Lower leg skin (tissue), 3 donors: ENCODE results near the gene DNMT3B.

Experiments
- POLR2A ChIP-seq, 2 donors: fragments of 450-650 bp; IDR thresholded peaks; one replicate each; pipeline ENCODE4 v1.6.1; 2016 to 2017; ENCODE audit warnings: antibody characterized with exemption in 2 of 2, mild to moderate bottlenecking in 1 of 2, moderate library complexity in 1 of 2
- TF ChIP-seq, protein P1 (sequence below), 3 donors: fragments of 450-650 bp; IDR thresholded peaks; one replicate each; pipeline ENCODE4 v1.5.1; 2016; ENCODE audit warnings: antibody characterized with exemption in 3 of 3, mild to moderate bottlenecking in 3 of 3, moderate library complexity in 2 of 3

DNA sequence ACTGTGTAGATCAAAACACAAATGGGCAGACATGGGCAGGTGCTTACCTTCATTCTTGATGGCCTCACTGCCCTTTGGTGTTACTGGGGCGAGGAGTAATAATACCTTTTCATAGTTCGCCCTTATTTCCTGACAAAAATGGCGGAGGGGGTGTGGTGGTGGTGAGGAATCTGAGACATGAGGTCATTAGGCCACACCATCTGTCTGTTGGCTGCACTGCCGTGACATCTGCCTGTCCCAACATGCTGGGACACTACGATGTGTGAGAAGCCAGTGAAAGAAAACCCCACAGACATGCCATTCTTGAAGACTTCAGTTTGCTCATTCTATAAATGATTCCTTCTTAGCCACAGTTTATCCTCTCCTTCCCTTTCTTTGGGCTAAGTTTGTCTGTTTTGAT, 44.2 kb downstream of the DNMT3B start:
- TF ChIP-seq, protein P1, sequence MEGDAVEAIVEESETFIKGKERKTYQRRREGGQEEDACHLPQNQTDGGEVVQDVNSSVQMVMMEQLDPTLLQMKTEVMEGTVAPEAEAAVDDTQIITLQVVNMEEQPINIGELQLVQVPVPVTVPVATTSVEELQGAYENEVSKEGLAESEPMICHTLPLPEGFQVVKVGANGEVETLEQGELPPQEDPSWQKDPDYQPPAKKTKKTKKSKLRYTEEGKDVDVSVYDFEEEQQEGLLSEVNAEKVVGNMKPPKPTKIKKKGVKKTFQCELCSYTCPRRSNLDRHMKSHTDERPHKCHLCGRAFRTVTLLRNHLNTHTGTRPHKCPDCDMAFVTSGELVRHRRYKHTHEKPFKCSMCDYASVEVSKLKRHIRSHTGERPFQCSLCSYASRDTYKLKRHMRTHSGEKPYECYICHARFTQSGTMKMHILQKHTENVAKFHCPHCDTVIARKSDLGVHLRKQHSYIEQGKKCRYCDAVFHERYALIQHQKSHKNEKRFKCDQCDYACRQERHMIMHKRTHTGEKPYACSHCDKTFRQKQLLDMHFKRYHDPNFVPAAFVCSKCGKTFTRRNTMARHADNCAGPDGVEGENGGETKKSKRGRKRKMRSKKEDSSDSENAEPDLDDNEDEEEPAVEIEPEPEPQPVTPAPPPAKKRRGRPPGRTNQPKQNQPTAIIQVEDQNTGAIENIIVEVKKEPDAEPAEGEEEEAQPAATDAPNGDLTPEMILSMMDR (IDR thresholded peaks at IDR 0.05), result no peak
- TF ChIP-seq POLR2A (IDR thresholded peaks at IDR 0.05), result no peak
